ENCODE data around the gene C8A. TPM values are rescaled to one million over a fixed set of nuclear protein-coding genes. Genes with fewer than 3 reads are reported as not detected.

C8A gene
- total and polyA plus RNA-seq, 10 of the 15 experiments (the other 5 are each of a cell fraction or from before 2014, with no cell fraction given) = not detected

GRCh38 chr1:56821462-56821797 is 33.2 kb upstream of the C8A start:
- TF ChIP-seq LARP7 (IDR thresholded peaks at IDR 0.05) (no peak), NFYA (IDR thresholded peaks at IDR 0.05; ENCODE audit: borderline replicate concordance, low read depth, low read length) (no peak), CBX3 (IDR thresholded peaks at IDR 0.05; ENCODE audit: borderline replicate concordance, low read depth) (no peak), POLR2AphosphoS2 (IDR thresholded peaks at IDR 0.05; ENCODE audit: low read depth, low read length) (no peak), YY1 (IDR thresholded peaks at IDR 0.05; ENCODE audit: low read depth, low read length) (no peak), SPI1 (IDR thresholded peaks at IDR 0.05; ENCODE audit: borderline replicate concordance, insufficient read depth, low read depth, low read length) (0 out of 2 replicates have a peak, but pooled peaks have one; percentile 25)
- Histone ChIP-seq H2AFZ (ENCODE audit: control insufficient read depth, low read depth, low read length) (no peak overlapping the region), H3K9ac (ENCODE audit: control insufficient read depth, insufficient read depth, low read length) (no peak overlapping the region), H3K27me3 (replicated peaks in 1 of 2; ENCODE audit: control insufficient read depth in 2 of 2, insufficient read depth in 2 of 2, low read length in 1 of 2) (peaks cover 0 to 1% of the 10 kb centered on the region in 2 experiments; a peak in 2 of 4 replicates), H3K9me3 (replicated peaks; ENCODE audit: control insufficient read depth, insufficient read depth, low read length) (no peaks in the 10 kb centered on the region), H3K79me2 (ENCODE audit: control insufficient read depth, insufficient read depth, low read length) (no peaks in the 10 kb centered on the region), H3K36me3 (ENCODE audit: control insufficient read depth in 2 of 2, insufficient read depth in 2 of 2, low read length in 1 of 2) (no peaks in the 10 kb centered on the region), H3K27ac (ENCODE audit: control insufficient read depth, insufficient read depth) (no peak overlapping the region), H3K4me1 (ENCODE audit: control insufficient read depth, insufficient read depth, low read length) (no peaks in the 10 kb centered on the region), H4K20me1 (ENCODE audit: control insufficient read depth, insufficient read depth) (no peaks in the 10 kb centered on the region), H3K4me2 (ENCODE audit: control insufficient read depth, insufficient read depth) (no peak overlapping the region), H3K4me3 (no peak overlapping the region)
- no peak for ATAC-seq
- CTCF ChIA-PET = interaction anchor here (0.6 to 3.6 kb wide), 14 partner anchors 10 to 1445 kb away, joined by 3 to 20 read pairs (median 7); no protein-coding TSS in a partner anchor
- in situ Hi-C loops (cut with MboI) (no loop called here), intact Hi-C loops (cut with micrococcal nuclease; ENCODE audit: unreplicated experiment) (loop anchor here (2.0 to 5.0 kb wide), 4 partner anchors 63 to 1534 kb away; no protein-coding TSS in a partner anchor)
- FAIRE-seq = no peak
- BruUV-seq (replicated peaks) = no TSS peak
- DNase-seq (ENCODE audit: low read depth, low spot score) = no peak
- SMC1A ChIA-PET (ENCODE audit: uncharacterized antibody, unreplicated experiment) = interaction anchor here (1.2 to 2.1 kb wide), 6 partner anchors 18 to 1536 kb away, joined by 3 to 7 read pairs (median 4); no protein-coding TSS in a partner anchor
- POLR2A ChIA-PET = no interaction called here
- RAD21 ChIA-PET (ENCODE audit: unreplicated experiment) = interaction anchor here (1.0 to 1.6 kb wide), 3 partner anchors 16 to 237 kb away, joined by 4 to 11 read pairs (median 5); no protein-coding TSS in a partner anchor
- WGBS (ENCODE audit: insufficient coverage, insufficient replicate concordance, low lambda C conversion rate, missing lambda C conversion rate) = 0% methylated on average over 1 of the region's 1 CpG

- RAD21 ChIA-PET (ENCODE audit: unreplicated experiment) = no interaction called here
- Histone ChIP-seq H3K4me3 (no peak overlapping the region), H3K79me2 (ENCODE audit: control insufficient read depth, insufficient read depth, low read length) (no peaks in the 10 kb centered on the region), H3K36me3 (ENCODE audit: control insufficient read depth in 2 of 2, insufficient read depth in 2 of 2, low read length in 1 of 2) (no peaks in the 10 kb centered on the region), H3K9ac (ENCODE audit: control insufficient read depth, insufficient read depth, low read length) (no peak overlapping the region), H3K27me3 (replicated peaks in 1 of 2; ENCODE audit: control insufficient read depth in 2 of 2, insufficient read depth in 2 of 2, low read length in 1 of 2) (peaks cover 0 to 1% of the 10 kb centered on the region in 2 experiments; a peak in 2 of 4 replicates), H2AFZ (ENCODE audit: control insufficient read depth, low read depth, low read length) (no peak overlapping the region), H3K4me1 (ENCODE audit: control insufficient read depth, insufficient read depth, low read length) (no peaks in the 10 kb centered on the region), H3K9me3 (replicated peaks; ENCODE audit: control insufficient read depth, insufficient read depth, low read length) (no peaks in the 10 kb centered on the region), H4K20me1 (ENCODE audit: control insufficient read depth, insufficient read depth) (no peaks in the 10 kb centered on the region), H3K4me2 (ENCODE audit: control insufficient read depth, insufficient read depth) (no peak overlapping the region), H3K27ac (ENCODE audit: control insufficient read depth, insufficient read depth) (no peak overlapping the region)
- DNase-seq (ENCODE audit: low read depth, low spot score) (no peak), ATAC-seq (no peak), FAIRE-seq (no peak)
- no peak for TF ChIP-seq MEF2A (IDR thresholded peaks at IDR 0.05; ENCODE audit: insufficient read depth, low read depth, low read length)
- TF ChIP-seq POU2F2 (IDR thresholded peaks at IDR 0.05; ENCODE audit: borderline replicate concordance, low read depth, low read length) = no peak
- no peak for TF ChIP-seq ZNF622 (IDR thresholded peaks at IDR 0.05)
- in situ Hi-C loops (cut with MboI) = no loop called here
- CTCF ChIA-PET = interaction anchor here (0.6 to 1.4 kb wide), 4 partner anchors 10 to 1348 kb away, joined by 3 to 4 read pairs (median 4); no protein-coding TSS in a partner anchor
- POLR2A ChIA-PET = no interaction called here
- WGBS (ENCODE audit: insufficient coverage, insufficient replicate concordance, low lambda C conversion rate, missing lambda C conversion rate) = 12% methylated on average over 2 of the region's 2 CpGs
- SMC1A ChIA-PET (ENCODE audit: uncharacterized antibody, unreplicated experiment) = interaction anchor here (1.2 kb wide), 1 partner anchor 68 kb away, joined by 3 read pairs; no protein-coding TSS in a partner anchor
- BruUV-seq (replicated peaks) = no TSS peak
- intact Hi-C loops (cut with micrococcal nuclease; ENCODE audit: unreplicated experiment) = loop anchor here (5.0 kb wide), 3 partner anchors 117 to 1537 kb away; no protein-coding TSS in a partner anchor
These were observed 30.3 kb upstream of the C8A start for GRCh38 chr1:56824271-56824670.

Measured in GM12878 (cell line).